Activated CD8-positive, alpha-beta T cell treated with anti-CD3 and anti-CD28 coated beads, Interleukin-2, amount 10 ng/mL, durations not matched to agents 7 days and 5 days (primary cell): Measurements from ENCODE around the gene HLA-B. TPM values are rescaled to one million over a fixed set of nuclear protein-coding genes. Genes with fewer than 3 reads are reported as not detected.
A peak's percentile ranks its signal among the peaks of the same experiment; 100 is the strongest.
"Not testable (repeated sequence)": the region's sequence is repeated elsewhere in the genome, so short reads cannot be mapped to it uniquely, and the experiment has no call there.

ENCODE experiments used
- ATAC-seq: fragments of 150-1000 bp; cut with Tn5 transposase; one replicate; pipeline ENCODE4 v1.10.0; 2021; ENCODE audit warnings: moderate library complexity
- CTCF ChIA-PET: fragments of 350-600 bp; sonication (Branson Sonifier 250); formaldehyde crosslinking; loops from one replicate; lab custom pipeline; 2021; ENCODE audit warnings: antibody characterized with exemption; lab: Charles Lee
- POLR2A ChIA-PET: fragments of 350-600 bp; sonication (Branson Sonifier 250); formaldehyde crosslinking; loops from one replicate; lab custom pipeline; 2021; ENCODE audit warnings: antibody characterized with exemption; lab: Charles Lee
- DNase-seq: peaks from one replicate; pipeline ENCODE4 v3.0.0-alpha.2; 2020
- H3K27ac Mint-ChIP-seq: one replicate; pipeline ENCODE4 v1.8.0; 2021; ENCODE audit warnings: mild to moderate bottlenecking, mixed read lengths
- H3K27me3 Mint-ChIP-seq: one replicate; pipeline ENCODE4 v1.8.0; 2021; ENCODE audit warnings: low read depth, mixed read lengths
- H3K36me3 Mint-ChIP-seq: one replicate; pipeline ENCODE4 v1.8.0; 2021; ENCODE audit warnings: low read depth, mixed read lengths
- H3K4me1 Mint-ChIP-seq: one replicate; pipeline ENCODE4 v1.8.0; 2021; ENCODE audit warnings: low read depth, mixed read lengths
- H3K4me3 Mint-ChIP-seq: one replicate; pipeline ENCODE4 v1.8.0; 2021; ENCODE audit warnings: mild to moderate bottlenecking, mixed read lengths
- H3K9me3 Mint-ChIP-seq: one replicate; pipeline ENCODE4 v1.8.0; 2022; ENCODE audit warnings: mixed read lengths; ENCODE audit not compliant: insufficient read depth
- total RNA-seq, 2 experiments: library from RNA; stranded (reverse); gene quantifications; one replicate each; pipeline ENCODE4 v1.2.3, GENCODE V29; 2021

Gene HLA-B
- total RNA-seq, 2 experiments from 2014 or later, result 3,406 to 3,473 TPM

- no peak overlapping the region for H3K4me3 Mint-ChIP-seq
- DNase-seq, result no peak
- H3K27ac Mint-ChIP-seq, result no peak overlapping the region
- peaks cover 24% of the 10 kb centered on the region for H3K27me3 Mint-ChIP-seq
- H3K9me3 Mint-ChIP-seq, result no peaks in the 10 kb centered on the region
- ChIA-PET POLR2A (interaction anchor here (0.6 to 1.1 kb wide), 2 partner anchors 184 to 189 kb away, joined by 3 read pairs; no protein-coding TSS in a partner anchor), CTCF (interaction anchor here (1.4 to 3.4 kb wide), 3 partner anchors 15 to 253 kb away, joined by 3 to 13 read pairs (median 6); no protein-coding TSS in a partner anchor)
- no peak for ATAC-seq
- H3K36me3 Mint-ChIP-seq, result no peaks in the 10 kb centered on the region
- H3K4me1 Mint-ChIP-seq, result no peaks in the 10 kb centered on the region
These were observed 24.7 kb upstream of the HLA-B start for GRCh38 chr6:31381666-31382065.

GRCh38 chr6:31379850-31380249 lies 22.9 kb upstream of the HLA-B start:
- ChIA-PET CTCF (interaction anchor here (1.6 kb wide), 1 partner anchor 63 kb away, joined by 7 read pairs; no protein-coding TSS in a partner anchor), POLR2A (no interaction called here)
- no peak overlapping the region for H3K4me3 Mint-ChIP-seq
- H3K9me3 Mint-ChIP-seq, result no peaks in the 10 kb centered on the region
- DNase-seq (no peak), ATAC-seq (no peak)
- H3K27ac Mint-ChIP-seq, result no peak overlapping the region
- no peaks in the 10 kb centered on the region for H3K36me3 Mint-ChIP-seq
- H3K27me3 Mint-ChIP-seq, result peaks cover 24% of the 10 kb centered on the region
- no peaks in the 10 kb centered on the region for H3K4me1 Mint-ChIP-seq

GRCh38 chr6:31378721-31379103 lies 21.7 kb upstream of the HLA-B start:
- Mint-ChIP-seq H3K4me3 (no peak overlapping the region), H3K36me3 (no peaks in the 10 kb centered on the region), H3K4me1 (no peaks in the 10 kb centered on the region), H3K27ac (no peak overlapping the region), H3K27me3 (peaks cover 25% of the 10 kb centered on the region), H3K9me3 (no peaks in the 10 kb centered on the region)
- POLR2A ChIA-PET, result no interaction called here
- CTCF ChIA-PET, result interaction anchor here (1.5 to 2.8 kb wide), 2 partner anchors 12 to 64 kb away, joined by 4 to 9 read pairs; no protein-coding TSS in a partner anchor
- ATAC-seq (no peak), DNase-seq (no peak)

- DNase-seq (no peak), ATAC-seq (no peak)
- no peaks in the 10 kb centered on the region for H3K36me3 Mint-ChIP-seq
- ChIA-PET CTCF (interaction anchor here (1.5 to 2.8 kb wide), 2 partner anchors 12 to 64 kb away, joined by 4 to 9 read pairs; no protein-coding TSS in a partner anchor), POLR2A (no interaction called here)
- H3K27ac Mint-ChIP-seq, result no peak overlapping the region
- peaks cover 29% of the 10 kb centered on the region for H3K27me3 Mint-ChIP-seq
- H3K9me3 Mint-ChIP-seq, result no peaks in the 10 kb centered on the region
- no peaks in the 10 kb centered on the region for H3K4me1 Mint-ChIP-seq
- no peak overlapping the region for H3K4me3 Mint-ChIP-seq
These were observed 21.2 kb upstream of the HLA-B start for GRCh38 chr6:31378062-31378720.

- ChIA-PET POLR2A (no interaction called here), CTCF (interaction anchor here (1.2 to 2.8 kb wide), 5 partner anchors 10 to 181 kb away, joined by 3 to 20 read pairs (median 4); no protein-coding TSS in a partner anchor)
- no peak overlapping the region for H3K27ac Mint-ChIP-seq
- H3K27me3 Mint-ChIP-seq, result peaks cover 30% of the 10 kb centered on the region
- H3K4me3 Mint-ChIP-seq, result no peak overlapping the region
- peaks cover 2% of the 10 kb centered on the region for H3K36me3 Mint-ChIP-seq
- DNase-seq (no peak), ATAC-seq (no peak)
- H3K4me1 Mint-ChIP-seq, result peaks cover 2% of the 10 kb centered on the region
- H3K9me3 Mint-ChIP-seq, result peaks cover 3% of the 10 kb centered on the region
These were observed 20.1 kb upstream of the HLA-B start for GRCh38 chr6:31377029-31377428.

GRCh38 chr6:31375699-31376098 lies 18.7 kb upstream of the HLA-B start:
- ChIA-PET POLR2A (no interaction called here), CTCF (interaction anchor here (1.5 to 2.8 kb wide), 4 partner anchors 9 to 179 kb away, joined by 3 to 20 read pairs (median 6); no protein-coding TSS in a partner anchor)
- H3K4me3 Mint-ChIP-seq, result no peak overlapping the region
- H3K36me3 Mint-ChIP-seq, result peaks cover 4% of the 10 kb centered on the region
- no peak for DNase-seq
- H3K27me3 Mint-ChIP-seq, result peaks cover 26% of the 10 kb centered on the region
- ATAC-seq, result no peak
- H3K4me1 Mint-ChIP-seq, result peaks cover 4% of the 10 kb centered on the region
- H3K27ac Mint-ChIP-seq, result no peak overlapping the region
- peaks cover 7% of the 10 kb centered on the region for H3K9me3 Mint-ChIP-seq

GRCh38 chr6:31374118-31374517 lies 17.1 kb upstream of the HLA-B start:
- DNase-seq, H3K27ac Mint-ChIP-seq, ATAC-seq, H3K4me3 Mint-ChIP-seq, H3K4me1 Mint-ChIP-seq, H3K9me3 Mint-ChIP-seq, POLR2A ChIA-PET, H3K36me3 Mint-ChIP-seq: not testable (repeated sequence)
- CTCF ChIA-PET, result interaction anchor here (0.6 to 1.5 kb wide), 3 partner anchors 11 to 191 kb away, joined by 3 to 4 read pairs (median 4); no protein-coding TSS in a partner anchor
- peaks cover 31% of the 10 kb centered on the region for H3K27me3 Mint-ChIP-seq

GRCh38 chr6:31368461-31368860 lies 11.5 kb upstream of the HLA-B start:
- H3K4me3 Mint-ChIP-seq, result no peak overlapping the region
- POLR2A ChIA-PET, result no interaction called here
- no peak for DNase-seq
- peaks cover 6% of the 10 kb centered on the region for H3K36me3 Mint-ChIP-seq
- CTCF ChIA-PET, result interaction anchor here (0.9 to 5.2 kb wide), 4 partner anchors 172 to 185 kb away, joined by 3 to 78 read pairs (median 4); no protein-coding TSS in a partner anchor
- peaks cover 14% of the 10 kb centered on the region for H3K4me1 Mint-ChIP-seq
- ATAC-seq, result no peak
- no peak overlapping the region for H3K27ac Mint-ChIP-seq
- peaks cover 62% of the 10 kb centered on the region for H3K27me3 Mint-ChIP-seq
- peaks cover 7% of the 10 kb centered on the region for H3K9me3 Mint-ChIP-seq

- no peak overlapping the region for H3K27ac Mint-ChIP-seq
- ChIA-PET CTCF (interaction anchor here (0.5 to 5.2 kb wide), 69 partner anchors 9 to 460 kb away, joined by 3 to 78 read pairs (median 5); partner anchors contain the start of genes CCHCR1, HLA-B, MICA and PSORS1C2), POLR2A (interaction anchor here (1.0 to 3.7 kb wide), 5 partner anchors 9 to 170 kb away, joined by 3 to 28 read pairs (median 8); partner anchors contain the start of gene HLA-B)
- H3K4me3 Mint-ChIP-seq, result peak overlapping the region; percentile 60
- peaks cover 10% of the 10 kb centered on the region for H3K4me1 Mint-ChIP-seq
- H3K9me3 Mint-ChIP-seq, result peaks cover 2% of the 10 kb centered on the region
- DNase-seq (peak; percentile 88), ATAC-seq (peak; percentile 100)
- peaks cover 4% of the 10 kb centered on the region for H3K36me3 Mint-ChIP-seq
- H3K27me3 Mint-ChIP-seq, result peaks cover 58% of the 10 kb centered on the region
These were observed 9.9 kb upstream of the HLA-B start for GRCh38 chr6:31366693-31367470.

- ChIA-PET CTCF (interaction anchor here (0.9 to 5.2 kb wide), 48 partner anchors 8 to 459 kb away, joined by 3 to 78 read pairs (median 6); partner anchors contain the start of genes CCHCR1, HLA-B, MICA and PSORS1C2), POLR2A (interaction anchor here (1.5 to 3.7 kb wide), 3 partner anchors 8 to 169 kb away, joined by 8 to 28 read pairs (median 11); partner anchors contain the start of gene HLA-B)
- no peak overlapping the region for H3K27ac Mint-ChIP-seq
- H3K4me3 Mint-ChIP-seq, result no peak overlapping the region
- H3K27me3 Mint-ChIP-seq, result peaks cover 63% of the 10 kb centered on the region
- no peaks in the 10 kb centered on the region for H3K9me3 Mint-ChIP-seq
- peaks cover 6% of the 10 kb centered on the region for H3K36me3 Mint-ChIP-seq
- H3K4me1 Mint-ChIP-seq, result peaks cover 10% of the 10 kb centered on the region
- ATAC-seq (no peak), DNase-seq (no peak)
These were observed 8.9 kb upstream of the HLA-B start for GRCh38 chr6:31365864-31366263.

- Mint-ChIP-seq H3K9me3 (peaks cover 3% of the 10 kb centered on the region), H3K36me3 (peaks cover 10% of the 10 kb centered on the region), H3K27me3 (peaks cover 49% of the 10 kb centered on the region), H3K27ac (no peak overlapping the region), H3K4me3 (no peak overlapping the region), H3K4me1 (peaks cover 18% of the 10 kb centered on the region)
- DNase-seq, result no peak
- POLR2A ChIA-PET, result interaction anchor here (0.7 to 0.8 kb wide), 2 partner anchors 11 to 166 kb away, joined by 3 read pairs; no protein-coding TSS in a partner anchor
- ATAC-seq, result no peak
- CTCF ChIA-PET, result interaction anchor here (0.8 to 5.2 kb wide), 3 partner anchors 90 to 234 kb away, joined by 3 to 78 read pairs (median 4); no protein-coding TSS in a partner anchor
These were observed 6.8 kb upstream of the HLA-B start for GRCh38 chr6:31363811-31364210.
